NCI-H2171 (cell line): ENCODE data around the gene RAPSN.

Source experiments
- DNase-seq: peaks from one replicate; lab custom pipeline; 2025; lab: John Stamatoyannopoulos, UW

RAPSN gene

DNA sequence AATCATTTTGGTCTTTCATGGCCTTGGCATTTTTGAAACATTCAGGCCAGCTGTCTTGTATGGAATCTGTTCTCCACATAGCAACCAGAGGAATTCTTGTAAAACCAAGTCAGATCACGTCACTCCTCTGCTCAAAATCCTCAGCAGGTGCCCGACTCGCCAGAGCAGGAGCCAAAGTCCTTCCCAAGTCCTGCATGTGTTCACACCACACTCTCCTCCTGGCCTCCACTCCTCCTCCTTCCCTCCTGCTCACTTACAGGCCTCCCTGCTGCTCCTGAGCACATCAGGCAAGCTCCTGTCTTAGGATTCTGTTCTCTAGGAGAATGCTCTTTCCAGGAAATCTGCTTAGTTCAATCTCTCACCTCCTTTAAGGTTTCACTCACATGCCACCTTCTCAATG, 15.8 kb downstream of the RAPSN start:
- no peak for DNase-seq

GRCh38 chr11:47431356-47432083, 17.4 kb downstream of the RAPSN start:
- no peak for DNase-seq

GRCh38 chr11:47430524-47430923, 18.4 kb downstream of the RAPSN start:
- no peak for DNase-seq

GRCh38 chr11:47426062-47426956, 22.6 kb downstream of the RAPSN start, which contains the start of gene PSMC3:
TSS of gene PSMC3 (minus strand) at chr11:47426439. CDS start at chr11:47426279, 160 bp downstream.
- DNase-seq = peak; percentile 99

- no peak for DNase-seq
Measured at GRCh38 chr11:47425611-47426010, 23.3 kb downstream of the RAPSN start.

- DNase-seq = no peak
Measured at GRCh38 chr11:47418454-47419259, 30.3 kb downstream of the RAPSN start.

DNA sequence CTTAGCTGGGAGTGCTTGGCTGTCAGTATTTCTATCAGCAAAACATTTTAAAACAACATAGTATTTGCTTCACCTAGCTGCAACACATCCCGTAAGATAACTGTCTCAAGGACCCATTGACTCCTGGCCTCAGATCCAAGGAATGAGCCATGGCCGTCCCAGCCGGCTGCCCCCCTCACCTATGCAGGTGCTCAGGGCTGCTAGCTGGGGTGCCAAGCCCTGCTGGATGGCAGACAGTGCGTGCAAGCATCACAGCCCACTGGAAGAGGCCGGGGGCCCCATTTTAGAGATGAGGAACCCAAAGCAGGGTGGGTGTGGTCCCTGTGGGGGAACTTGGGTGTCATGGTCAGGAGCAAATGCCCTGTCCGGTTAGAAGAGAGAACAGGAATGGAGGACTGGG, 31.2 kb downstream of the RAPSN start:
- DNase-seq = no peak

DNA sequence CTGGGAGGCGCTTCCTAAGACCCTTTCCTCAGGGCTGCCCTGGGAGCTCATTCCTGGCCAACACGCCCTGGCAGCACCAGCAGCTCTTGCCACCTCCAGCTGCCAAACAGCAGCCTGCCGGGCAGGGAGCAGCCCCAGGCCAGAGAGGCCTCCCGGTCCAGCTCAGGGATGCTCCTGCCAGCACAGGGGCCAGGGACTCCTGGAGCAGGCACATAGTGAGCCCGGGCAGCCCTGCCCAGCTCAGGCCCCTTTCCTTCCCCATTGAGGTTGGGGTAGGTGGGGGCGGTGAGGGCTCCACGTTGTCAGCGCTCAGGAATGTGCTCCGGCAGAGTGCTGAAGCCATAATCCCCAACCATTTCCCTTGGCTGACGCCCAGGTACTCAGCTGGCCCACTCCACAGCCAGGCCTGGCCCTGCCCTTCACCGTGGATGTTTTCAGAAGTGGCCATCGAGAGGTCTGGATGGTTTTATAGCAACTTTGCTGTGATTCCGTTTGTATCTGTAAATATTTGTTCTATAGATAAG, 32.9 kb downstream of the RAPSN start:
- no peak for DNase-seq

GRCh38 chr11:47415091-47415854, 33.7 kb downstream of the RAPSN start:
- no peak for DNase-seq

- no peak for DNase-seq
Measured at GRCh38 chr11:47414685-47415070, 34.3 kb downstream of the RAPSN start.

DNA sequence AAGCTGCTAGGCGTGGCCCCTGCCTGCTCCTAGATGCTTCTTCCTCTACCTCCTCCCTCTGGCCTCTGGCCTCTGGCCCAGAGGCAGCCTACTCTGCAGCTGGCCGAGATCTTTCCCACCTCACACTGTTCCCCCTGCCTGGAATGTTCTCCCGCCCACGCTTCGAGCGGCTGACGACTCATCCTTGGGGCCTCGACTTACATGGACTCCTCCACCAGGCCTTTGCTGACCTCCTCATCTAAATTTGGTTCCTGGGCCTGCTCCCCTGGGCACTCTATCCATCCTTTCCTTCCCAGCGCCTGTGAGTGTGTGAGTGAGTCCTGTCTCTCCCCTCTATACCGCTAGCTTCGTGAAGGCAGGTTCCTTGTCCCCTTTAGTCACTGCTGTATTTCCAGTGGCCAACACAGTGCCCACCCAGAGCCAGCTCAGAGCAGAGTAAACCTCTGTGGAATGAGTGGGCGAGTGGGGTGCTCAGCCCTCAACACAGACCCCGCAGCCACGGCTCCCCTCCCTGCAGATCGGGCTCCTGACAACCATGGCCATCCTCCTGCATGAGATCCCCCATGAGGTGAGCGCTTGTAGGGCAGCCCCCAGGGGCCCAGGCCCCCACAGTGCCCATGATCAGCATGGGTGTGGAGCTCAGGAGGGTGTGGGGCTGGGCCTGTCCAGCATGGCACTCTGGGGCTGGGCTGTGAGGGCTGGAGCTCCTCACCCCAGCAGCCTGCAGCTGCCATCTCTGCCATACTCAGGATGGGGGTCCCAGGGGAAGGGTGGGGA, 34.8 kb downstream of the RAPSN start:
- no peak for DNase-seq

- no peak for DNase-seq
Measured at GRCh38 chr11:47413351-47413750, 35.6 kb downstream of the RAPSN start.

- no peak for DNase-seq
Measured at GRCh38 chr11:47411884-47412746, 36.8 kb downstream of the RAPSN start.

DNA sequence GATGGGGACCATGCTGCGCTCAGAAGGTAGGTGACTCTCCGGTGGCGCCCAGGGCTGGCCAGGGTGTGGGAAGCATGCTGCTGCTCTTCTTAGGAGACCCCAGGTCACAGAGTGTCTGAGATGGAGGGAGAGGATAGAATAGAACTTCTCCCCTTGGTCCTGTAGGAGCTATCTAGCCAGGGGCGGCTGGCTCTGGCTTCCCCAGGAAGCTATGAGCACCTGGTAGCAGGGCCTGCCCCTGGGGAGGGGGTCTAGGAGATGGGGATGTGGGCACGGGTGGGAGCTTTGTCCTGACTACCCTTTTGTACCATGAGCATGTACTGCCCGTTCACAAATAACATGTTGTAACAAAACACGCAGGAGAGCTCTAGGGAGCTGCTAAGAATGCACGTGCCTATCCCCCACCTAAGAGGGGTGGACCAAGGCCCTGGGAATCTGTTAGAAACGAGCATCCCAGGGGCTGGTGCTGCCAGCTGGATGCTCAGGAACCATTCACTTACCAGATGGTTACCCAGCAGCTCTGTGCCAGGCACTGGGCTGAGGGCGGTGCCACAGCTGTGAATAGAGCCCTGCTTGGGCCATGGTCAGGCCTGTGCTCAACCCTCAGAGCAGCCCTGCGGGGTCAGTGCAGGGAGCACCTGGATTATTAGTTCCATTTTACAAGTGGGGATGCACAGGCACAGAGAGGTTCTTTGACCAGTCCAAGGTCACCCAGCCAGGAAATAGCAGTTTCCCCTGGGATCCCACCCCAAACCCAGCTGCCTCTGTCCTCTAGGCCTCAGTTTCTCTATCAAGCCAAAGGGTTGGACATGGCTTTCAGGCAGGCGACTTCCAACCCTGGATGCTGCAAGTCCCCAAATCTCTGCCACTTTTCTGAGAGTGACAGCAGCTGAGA, 38.3 kb downstream of the RAPSN start:
- DNase-seq = no peak

- DNase-seq = no peak
Measured at GRCh38 chr11:47409440-47410369, 39.2 kb downstream of the RAPSN start.

DNA sequence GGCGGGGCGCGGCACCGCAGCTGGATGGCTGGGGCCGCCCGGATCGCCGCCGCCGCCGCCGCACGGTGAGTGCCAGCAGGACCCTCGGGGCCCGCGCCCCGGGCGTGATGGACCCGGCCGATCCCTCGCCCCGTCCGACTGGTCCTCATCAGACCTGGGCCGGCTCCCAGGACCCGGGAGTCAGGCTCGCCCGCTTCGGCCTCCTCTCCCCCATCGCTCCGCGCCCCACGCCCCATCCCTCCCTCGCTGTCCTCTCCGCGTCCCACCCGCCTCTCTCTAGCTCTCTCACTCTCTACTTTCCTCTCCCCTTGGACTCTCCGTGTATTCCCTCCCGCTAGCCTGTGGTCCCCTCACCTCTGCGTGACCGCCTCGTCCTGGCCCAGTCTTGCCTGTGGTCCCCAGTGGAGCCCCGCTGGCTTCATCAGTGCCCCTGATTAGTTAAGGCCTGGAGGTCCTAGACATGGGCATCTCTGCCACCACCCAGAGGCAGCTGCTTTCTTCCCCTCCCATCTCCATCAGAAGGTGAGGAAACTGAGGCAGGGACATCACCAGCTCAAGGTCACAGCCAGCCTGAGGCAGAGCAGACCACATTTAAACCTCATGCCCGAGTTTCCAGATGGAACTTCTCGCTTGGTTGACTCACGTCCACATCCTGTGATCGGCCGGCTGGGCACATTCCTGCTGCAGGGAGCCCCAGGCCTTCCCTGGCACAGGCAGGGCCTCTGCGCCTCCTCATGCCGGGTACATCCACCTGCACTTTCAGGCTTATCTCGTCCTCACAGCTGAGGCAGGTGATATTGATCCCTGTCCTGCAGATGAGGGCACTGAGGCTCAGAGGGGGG, 40.1 kb downstream of the RAPSN start:
- no peak for DNase-seq
